Hindlimb muscle (tissue), 1 donor: ENCODE measurements around the gene WDR45B. TPM values are rescaled to one million over a fixed set of nuclear protein-coding genes. Genes with fewer than 3 reads are reported as not detected.

Experiments
- DNase-seq: peaks from one replicate; pipeline ENCODE4 v3.0.0-alpha.2; 2013
- polyA plus RNA-seq: library from polyadenylated mRNA; unstranded; fragments of 120-200 nt; gene quantifications from one replicate; pipeline ENCODE4 v1.2.1, GENCODE V29; 2013; ENCODE audit not compliant: insufficient read length

WDR45B gene
- polyA plus RNA-seq, 1 donor, result 61.2 TPM

DNA sequence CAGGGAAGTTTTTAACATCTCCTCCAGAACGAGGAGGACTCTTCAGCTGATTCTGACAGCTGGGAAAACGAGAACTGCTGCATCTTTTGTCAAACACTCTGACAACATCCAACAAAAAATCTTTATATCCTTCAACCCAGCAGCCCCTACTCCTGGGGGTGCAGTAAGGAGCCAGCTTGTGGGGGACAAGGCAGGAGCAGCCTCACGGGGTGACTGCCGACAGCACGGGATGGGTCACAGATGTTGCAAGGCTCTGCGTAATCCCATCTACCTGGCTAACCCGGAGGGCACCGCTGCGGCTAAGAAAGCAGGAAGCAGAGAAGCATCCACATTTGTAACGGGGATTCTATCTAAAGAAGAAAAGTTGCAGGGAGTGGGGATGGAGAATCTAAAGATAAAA, 28.6 kb downstream of the WDR45B start:
- no peak for DNase-seq

- DNase-seq, result no peak
Observed at GRCh38 chr17:82619211-82619610, 29.0 kb downstream of the WDR45B start.

GRCh38 chr17:82616021-82616711, 32.1 kb downstream of the WDR45B start:
- no peak for DNase-seq

- no peak for DNase-seq
Observed at GRCh38 chr17:82615084-82616020, 32.9 kb downstream of the WDR45B start.

DNA sequence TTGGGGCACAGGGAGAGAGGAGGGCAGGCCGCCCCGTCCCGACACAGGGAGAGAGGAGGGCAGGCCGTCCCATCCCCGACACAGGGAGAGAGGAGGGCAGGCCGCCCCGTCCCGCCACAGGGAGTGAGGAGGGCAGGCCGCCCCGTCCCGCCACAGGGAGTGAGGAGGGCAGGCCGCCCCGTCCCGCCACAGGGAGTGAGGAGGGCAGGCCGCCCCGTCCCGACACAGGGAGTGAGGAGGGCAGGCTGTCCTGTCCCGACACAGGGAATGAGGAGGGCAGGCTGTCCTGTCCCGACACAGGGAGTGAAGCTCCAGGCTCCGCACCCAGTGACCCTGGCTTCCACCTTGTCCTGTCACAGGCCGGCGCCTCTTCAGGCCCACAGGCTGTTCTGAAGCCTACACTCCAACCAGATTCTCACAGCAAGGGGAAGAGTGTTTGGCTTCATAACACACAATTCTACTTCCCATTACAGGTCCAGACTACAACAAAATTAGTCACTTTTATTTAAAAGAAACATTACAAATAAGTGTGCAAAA, 34.1 kb downstream of the WDR45B start:
- DNase-seq, result no peak

GRCh38 chr17:82613283-82614094, 34.8 kb downstream of the WDR45B start:
- DNase-seq, result no peak

GRCh38 chr17:82611140-82612058, 36.8 kb downstream of the WDR45B start:
- no peak for DNase-seq

- no peak for DNase-seq
Observed at GRCh38 chr17:82609655-82610054, 38.6 kb downstream of the WDR45B start.

- DNase-seq, result no peak
Observed at GRCh38 chr17:82608816-82609215, 39.4 kb downstream of the WDR45B start.

DNA sequence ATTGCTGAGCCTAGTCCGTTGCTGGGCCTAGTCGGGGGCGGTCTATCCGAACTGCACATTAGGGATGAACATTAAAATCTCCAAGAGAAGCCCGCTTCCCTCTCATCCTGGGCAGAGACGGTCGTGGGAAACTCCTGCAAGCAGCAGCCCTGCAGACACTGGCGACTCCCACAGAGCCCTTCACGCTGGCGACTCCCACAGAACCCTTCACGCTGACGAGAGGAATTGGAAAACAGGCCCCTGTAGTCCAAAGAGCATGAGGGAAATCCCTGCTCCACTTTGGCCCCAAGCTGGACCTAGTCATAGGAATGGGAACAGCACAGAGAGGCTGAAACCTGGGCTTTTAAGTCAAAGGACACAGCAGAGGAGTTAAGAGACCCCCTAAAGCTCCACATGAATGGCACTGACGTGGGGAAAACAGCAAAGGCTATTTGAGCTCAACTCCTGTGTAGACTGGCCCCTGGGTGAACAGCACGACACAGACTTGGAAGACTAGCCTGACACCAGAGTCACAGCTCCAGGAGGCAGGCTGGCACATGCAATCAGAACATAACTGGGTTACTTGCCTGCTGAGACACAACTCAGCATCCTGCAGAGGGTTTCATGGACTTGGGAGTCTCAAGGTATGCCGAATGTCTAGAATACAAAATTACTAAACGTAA, 42.2 kb downstream of the WDR45B start:
- DNase-seq, result no peak

GRCh38 chr17:82604532-82604931, 43.7 kb downstream of the WDR45B start:
- DNase-seq, result no peak

DNA sequence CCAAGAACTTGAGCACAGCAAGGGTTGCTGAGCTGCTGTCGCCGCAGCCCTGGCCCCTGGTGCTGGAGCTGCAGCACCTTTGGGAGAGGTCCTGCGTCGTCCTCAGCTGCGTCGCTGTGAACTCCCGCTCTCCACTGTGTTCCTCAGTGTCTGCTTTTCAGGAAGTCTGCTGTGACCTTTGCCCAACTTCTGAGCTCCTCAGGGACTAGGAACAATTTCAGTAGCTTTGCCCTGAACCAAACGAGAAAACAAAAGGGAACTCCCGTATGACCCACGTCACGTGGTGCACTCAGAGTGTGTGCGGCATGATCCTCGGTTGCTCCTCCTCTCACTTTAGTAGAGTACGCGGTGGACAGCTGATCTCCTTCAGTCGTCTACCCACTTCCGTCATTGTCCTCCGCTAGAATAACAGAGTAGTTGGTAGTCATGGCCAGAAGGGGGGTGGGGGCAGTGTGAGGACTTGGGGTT, 44.2 kb downstream of the WDR45B start:
- peak; percentile 56 for DNase-seq

- DNase-seq, result no peak
Observed at GRCh38 chr17:82602986-82603710, 45.1 kb downstream of the WDR45B start.

DNA sequence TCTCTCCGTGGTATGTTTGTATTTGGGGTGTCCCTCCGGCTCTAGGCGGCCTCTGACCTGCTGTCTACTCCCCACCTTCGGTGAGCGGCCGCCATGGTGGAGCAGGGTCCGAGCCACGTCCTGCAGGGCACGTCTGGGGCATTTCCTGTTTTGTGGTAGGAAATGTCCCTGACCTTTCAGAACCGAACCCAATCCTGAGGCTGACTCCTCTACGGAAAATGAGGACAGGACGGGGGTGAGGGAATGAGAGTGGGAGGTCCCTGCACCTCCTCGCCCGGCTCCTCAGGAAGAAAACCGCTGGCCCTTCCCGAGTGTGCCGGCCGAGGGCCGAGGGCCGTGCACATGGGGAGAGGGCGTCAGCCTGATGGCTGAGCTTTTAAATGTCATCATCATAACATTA, 45.8 kb downstream of the WDR45B start:
- DNase-seq, result no peak

- DNase-seq, result no peak
Observed at GRCh38 chr17:82601447-82602000, 46.7 kb downstream of the WDR45B start.

DNA sequence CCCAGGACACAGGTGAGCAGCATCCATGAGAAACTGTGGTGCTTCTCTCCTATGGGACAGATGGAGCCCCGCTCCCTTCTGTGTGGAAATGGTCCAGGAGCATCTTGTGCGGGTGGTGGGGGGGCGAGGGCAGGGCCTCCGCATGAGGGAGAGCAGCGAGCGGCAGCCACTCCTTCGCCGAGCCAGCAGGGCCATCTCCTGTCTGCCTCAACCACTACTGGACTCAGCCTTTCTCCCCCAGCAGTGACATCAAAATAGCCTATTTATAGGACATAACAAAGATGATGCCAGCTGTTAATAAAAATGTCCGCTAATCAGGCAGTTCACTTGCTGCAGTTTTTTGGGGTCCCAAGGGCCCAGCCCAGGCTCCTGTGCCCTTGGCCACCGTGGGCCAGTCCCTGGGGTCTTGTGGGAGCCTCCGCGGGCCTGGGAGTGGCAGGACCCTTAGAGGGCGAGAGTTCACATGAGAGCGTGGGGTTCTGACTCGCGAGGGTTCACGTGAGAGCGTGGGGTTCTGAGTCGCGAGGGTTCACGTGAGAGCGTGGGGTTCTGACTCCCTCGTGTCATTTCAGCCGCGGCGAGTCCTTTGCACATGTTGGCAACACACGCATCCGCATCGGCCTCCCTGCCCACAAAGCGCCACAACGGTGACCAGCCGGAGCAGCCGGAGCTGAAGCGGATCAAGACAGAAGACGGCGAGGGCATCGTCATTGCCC, 47.4 kb downstream of the WDR45B start:
- DNase-seq, result no peak

DNA sequence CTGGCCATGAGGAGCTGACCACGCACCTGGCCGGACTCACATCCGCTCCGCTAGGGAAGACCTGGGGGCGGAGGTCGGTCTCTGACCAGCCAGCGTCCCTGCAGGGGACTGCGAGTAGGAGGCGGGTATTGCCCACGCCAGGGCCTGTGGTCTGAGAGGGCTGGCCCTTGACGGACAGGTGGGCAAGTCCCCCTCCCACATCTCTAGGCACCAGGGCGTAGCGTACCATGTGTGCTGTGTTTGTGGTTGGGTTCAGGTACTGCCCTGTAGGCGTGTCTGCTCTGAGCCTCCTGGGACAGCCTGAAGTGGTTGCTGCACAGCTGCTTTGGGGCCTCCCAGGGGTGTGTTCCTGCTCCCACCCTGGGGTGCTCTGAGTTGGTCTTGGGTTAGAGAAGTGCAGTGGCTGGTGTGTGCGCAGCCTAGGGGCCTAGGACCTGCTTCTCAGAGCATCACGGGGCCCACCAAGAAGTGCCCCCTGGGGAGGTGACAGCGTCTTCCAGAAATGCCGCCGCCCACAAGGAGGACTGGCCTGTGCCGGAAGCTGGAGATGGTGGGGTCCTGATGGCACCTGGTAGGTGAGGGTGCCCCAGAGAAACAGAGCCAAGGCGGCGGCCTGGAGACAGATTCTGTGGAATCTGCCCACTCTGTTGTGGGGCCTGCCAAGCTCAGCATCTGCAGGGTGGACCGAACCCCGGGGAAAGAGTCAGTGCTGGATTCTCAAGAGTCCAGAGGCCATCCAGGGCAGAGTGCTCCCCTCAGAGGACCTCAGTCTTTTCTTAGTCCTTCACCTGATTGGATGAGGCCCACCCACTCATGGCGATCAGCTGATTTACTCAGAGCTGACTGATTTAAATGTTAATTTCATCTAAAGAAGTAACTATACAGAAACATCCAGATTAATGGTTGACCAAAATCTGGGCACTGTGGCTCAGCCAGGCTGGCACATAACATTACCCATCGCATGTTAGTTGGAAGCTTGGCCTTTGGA, 48.3 kb downstream of the WDR45B start:
- DNase-seq, result no peak
